HG03196 (cell line): Measurements from ENCODE around the gene DNAH1.
"Not testable (repeated sequence)": the region's sequence is repeated elsewhere in the genome, so short reads cannot be mapped to it uniquely, and the experiment has no call there.

Experiments
- ATAC-seq: cut with Tn5 transposase; IDR thresholded peaks from one replicate; pipeline ENCODE4 v1.9.1; 2021; ENCODE audit not compliant: unreplicated experiment

The DNAH1 gene

DNA sequence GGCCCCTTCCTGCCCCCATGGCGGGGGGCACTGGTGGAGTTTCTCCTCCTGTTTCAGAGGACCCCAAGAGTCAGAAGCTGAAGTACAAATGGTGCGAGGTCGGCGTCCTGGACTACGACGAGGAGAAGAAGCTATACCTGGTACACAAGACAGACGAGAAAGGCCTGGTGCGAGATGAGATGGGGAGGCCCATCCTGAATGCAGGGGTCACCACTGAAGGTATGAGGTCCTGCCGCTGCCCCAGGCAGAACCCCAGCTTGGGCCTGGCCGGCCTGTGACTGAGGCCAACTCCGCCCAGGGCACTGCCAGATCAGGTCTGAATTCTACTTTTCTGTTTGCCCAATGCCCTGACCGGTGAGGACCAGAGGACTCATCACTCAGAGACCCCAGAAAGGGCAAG is 15.0 kb downstream of the DNAH1 start:
- no peak for ATAC-seq

DNA sequence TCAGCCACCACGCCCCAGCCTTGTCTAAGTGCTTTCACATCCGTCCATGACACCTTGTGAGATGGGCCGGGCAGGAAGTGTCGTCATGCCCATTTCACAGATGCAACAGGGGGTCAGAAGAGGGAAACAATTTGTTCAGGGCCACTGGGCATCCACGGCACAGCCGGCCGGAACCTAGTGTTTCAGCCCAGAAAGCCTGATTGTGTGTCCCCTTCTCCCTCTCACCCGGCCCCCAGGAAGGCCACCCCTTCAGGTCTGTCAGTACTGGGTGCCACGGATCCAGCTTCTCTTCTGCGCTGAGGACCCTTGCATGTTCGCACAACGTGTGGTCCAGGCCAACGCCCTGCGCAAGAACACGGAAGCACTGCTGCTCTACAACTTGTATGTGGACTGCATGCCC is 15.8 kb downstream of the DNAH1 start:
- ATAC-seq, result no peak

GRCh38 chr3:52333869-52334557 is 17.9 kb downstream of the DNAH1 start:
- no peak for ATAC-seq

DNA sequence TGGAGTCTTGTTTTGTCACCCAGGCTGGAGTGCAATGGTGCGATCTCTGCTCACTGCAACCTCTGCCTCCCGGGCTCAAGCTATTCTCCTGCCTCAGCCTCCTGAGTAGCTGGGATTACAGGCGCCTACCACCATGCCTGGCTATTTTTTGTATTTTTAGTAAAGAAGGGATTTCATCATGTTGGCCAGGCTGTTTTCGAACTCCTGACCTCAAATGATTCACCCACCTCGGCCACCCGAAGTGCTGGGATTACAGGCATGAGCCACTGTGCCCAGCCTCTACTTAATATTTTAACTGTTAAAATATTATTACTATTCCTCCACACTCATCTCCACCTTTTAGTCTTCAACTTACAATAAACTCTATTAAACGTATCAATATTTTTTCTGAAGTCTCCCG is 22.0 kb downstream of the DNAH1 start:
- ATAC-seq, result not testable (repeated sequence)

GRCh38 chr3:52339612-52340011 is 23.5 kb downstream of the DNAH1 start:
- no peak for ATAC-seq

DNA sequence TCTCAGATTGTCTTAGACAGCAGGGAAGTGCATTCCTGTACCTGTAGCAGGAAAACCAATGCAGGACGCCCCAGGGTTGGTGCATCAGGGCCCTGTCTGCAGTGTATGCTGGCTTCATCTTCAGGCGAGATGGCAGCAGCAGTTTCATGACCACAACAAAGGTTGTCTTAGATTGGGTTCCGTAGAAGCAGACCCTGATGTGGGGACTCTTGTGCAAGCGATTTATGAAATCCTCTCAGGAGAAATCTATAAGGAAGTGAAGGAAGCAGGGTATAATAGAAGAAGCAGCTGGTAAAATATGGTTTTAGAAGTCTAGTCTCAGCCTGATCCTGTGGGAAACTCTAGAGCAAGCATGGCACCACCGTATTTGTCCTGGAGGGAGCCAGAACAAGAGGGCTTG is 25.0 kb downstream of the DNAH1 start:
- ATAC-seq, result no peak

DNA sequence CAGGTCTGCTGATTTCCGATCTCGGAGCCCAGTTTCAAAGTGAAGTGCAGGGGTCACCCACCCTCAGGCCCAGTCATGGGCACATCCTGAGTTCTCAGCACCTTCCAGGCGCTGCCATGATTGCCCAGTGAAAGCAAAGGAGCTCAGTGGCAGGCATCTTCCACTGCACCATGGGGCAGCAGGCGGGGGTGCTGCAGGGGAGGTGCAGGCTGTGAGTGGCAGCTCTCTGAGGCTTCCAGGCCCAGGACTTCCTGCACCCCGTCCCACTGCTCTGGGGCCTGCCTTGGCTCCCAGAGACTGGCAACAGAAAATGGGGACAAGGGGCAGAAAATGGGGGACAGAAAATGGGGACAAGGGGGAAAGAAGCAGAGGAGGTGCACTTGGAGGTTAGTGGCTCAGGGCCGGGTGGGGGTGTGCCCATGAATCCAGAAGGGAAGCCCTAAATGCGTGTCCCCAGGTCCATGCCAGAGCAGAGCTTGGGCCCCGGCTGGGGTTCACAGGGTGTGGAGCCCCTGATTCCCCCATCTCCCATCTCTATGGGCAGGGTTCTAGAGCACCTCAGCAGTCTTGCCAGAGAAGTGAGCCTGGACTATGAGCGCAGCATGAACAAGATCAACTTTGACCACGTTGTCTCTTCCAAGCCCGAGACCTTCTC is 28.0 kb downstream of the DNAH1 start:
- no peak for ATAC-seq

DNA sequence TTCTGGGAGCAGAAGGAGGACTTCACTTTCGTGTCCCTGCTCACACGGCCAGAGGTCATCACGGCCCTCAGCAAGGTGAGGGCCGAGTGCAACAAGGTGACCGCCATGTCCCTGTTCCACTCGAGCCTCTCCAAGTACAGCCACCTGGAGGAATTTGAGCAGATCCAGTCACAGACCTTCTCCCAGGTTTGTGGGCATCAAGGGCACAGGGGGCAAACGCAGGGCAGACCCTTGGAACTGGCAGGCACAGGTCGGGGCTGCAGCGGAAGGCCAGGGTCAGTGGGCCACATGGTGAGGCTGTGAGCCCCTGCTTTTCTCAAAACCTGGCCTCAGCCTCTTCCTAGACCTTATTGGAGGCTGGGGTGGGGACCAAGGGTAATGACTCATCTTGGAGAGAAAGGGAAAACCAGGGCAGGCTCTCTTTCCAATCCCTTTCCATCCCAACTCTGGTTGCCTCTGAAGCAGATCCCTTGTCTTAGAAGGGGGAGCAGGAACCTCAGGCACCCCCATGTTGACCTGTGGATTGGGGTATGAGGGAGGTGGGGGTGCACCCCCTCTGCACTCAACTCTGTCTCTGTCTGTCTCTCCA is 29.5 kb downstream of the DNAH1 start:
- ATAC-seq, result no peak

DNA sequence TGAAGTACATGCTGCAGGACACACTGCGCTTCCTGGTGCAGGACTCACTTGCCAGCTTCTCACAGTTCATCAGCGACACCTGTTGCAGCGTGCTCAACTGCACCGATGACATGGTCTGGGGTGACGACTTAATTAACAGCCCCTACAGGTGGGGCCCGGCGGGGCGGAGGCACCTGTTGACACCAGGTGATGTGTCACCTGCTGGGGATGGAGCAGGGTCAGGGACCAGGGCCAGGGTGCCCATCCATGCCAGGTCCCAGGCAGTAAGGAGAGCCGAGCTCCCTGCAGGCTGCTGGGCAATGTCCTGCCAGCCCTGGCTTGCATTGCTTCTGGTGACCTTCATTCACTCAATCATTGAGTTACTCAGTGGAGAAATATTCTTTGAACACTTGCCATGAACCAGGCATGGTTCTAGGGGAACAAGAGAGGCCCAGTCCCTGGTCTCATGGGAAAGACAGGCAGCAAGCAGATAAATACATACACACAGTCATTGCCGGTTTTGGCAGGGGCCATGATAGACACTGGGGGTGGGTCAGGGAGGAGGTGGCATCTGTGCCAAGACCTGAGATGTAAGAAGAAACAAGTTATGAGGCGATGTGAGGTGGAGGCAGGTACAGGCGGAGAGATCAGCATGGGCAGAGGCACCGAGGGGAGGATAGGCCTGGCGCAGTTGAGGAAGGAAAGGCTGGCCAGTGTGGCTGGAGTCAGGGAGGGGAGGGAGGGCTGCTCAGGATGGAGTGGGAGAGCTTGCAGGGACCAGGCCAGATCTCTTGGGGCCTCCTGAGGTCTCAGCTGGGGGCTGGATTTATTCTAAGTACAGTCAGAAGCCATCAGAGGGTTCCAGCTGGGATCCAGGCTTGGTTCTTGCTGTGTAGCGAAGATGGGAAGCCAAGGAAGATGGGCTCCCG is 30.8 kb downstream of the DNAH1 start:
- ATAC-seq, result no peak

- no peak for ATAC-seq
Measured at GRCh38 chr3:52347716-52348635, 31.9 kb downstream of the DNAH1 start.

GRCh38 chr3:52349131-52349530 is 33.0 kb downstream of the DNAH1 start:
- ATAC-seq, result no peak

- ATAC-seq, result no peak
Measured at GRCh38 chr3:52349611-52350395, 33.7 kb downstream of the DNAH1 start.

DNA sequence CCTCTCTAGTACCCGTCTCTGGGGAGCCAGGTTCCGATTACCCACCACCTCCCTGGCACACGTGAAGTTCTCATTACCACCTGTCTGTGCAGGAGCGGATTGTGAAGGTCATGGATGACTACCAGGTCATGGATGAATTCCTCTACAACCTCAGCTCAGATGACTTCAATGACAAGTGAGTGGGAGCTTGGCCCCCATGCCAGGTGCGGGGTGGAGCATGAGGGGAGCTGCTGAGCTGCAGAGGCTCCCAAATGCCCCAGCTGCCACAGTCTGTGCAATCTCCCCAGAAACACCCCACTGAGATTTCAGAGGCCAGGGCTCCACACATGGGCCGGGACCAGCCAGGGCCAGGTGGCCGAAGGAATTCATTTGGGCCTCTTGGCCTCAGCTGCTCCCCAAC is 34.3 kb downstream of the DNAH1 start:
- ATAC-seq, result no peak

GRCh38 chr3:52350981-52351761 is 35.1 kb downstream of the DNAH1 start:
- no peak for ATAC-seq

DNA sequence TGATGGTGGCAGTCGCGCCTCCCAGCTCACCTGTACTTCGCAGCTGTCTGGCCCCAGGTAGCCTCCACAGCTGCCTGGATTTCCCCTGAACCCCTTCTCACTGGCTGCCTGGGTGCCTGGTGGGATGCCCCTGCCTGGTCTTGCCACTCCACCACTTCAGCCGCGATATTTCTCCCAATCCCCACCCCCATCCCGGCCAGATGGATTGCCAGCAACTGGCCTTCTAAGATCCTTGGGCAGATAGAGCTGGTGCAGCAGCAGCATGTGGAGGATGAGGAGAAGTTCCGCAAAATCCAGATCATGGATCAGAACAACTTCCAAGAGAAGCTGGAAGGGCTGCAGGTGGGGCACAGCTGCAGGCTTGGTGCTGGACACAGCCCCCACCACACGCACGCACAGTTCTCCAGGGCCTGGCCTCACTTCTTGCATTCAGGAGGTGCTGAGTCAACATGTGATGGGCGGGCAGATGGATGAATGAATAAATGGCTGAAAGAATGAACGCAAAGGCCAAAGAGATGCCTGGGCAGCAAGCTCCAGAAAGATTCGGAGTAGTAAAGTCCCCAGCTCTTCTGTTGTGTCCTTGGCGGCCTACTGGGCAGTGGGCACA is 35.7 kb downstream of the DNAH1 start:
- ATAC-seq, result no peak

GRCh38 chr3:52352566-52352965 is 36.4 kb downstream of the DNAH1 start:
- ATAC-seq, result no peak

DNA sequence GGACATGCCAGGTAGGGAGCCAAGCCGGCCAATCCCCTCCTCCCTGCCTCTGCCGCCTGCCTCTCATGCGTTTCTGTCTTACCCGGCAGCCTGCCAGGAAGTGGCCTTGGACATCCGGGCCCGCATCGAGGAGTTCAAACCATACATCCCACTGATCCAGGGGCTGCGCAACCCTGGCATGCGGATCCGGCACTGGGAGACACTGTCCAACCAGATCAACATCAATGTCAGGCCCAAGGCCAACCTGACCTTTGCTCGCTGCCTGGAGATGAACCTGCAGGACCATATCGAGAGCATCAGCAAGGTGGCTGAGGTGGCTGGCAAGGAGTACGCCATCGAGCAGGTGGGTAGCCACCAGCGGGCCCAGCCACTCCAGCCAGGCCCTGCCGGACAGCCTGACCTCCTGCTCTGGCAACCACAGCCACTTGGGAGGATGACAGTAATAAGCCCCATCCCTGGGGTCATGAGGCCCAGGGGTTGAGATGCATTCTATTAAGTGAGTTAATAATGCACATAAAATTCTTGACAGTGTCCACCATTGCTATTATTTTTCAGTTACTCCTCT is 37.3 kb downstream of the DNAH1 start:
- ATAC-seq, result no peak

DNA sequence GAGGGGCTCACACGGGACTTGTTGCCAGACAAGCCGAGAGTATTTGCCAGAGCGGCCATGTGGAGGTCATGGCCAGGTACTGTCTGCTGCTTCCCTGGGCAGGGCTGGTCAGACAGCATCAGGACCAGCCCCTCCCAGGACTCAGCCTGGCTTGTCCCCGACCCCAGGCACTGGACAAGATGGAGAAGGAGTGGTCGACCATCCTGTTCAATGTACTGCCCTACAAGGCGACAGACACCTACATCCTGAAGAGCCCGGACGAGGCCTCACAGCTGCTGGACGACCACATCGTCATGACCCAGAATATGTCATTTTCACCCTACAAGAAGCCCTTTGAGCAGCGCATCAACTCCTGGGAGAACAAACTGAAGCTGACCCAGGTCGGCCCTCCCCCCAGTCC is 38.6 kb downstream of the DNAH1 start:
- ATAC-seq, result no peak
